Left ventricle myocardium inferior (tissue), 1 donor: Measurements from ENCODE around the gene KCNMA1. TPM values are rescaled to one million over a fixed set of nuclear protein-coding genes. Genes with fewer than 3 reads are reported as not detected.

ENCODE experiments used
- DNase-seq: peaks from one replicate; pipeline ENCODE4 v3.0.0-alpha.2; 2020
- H3K27ac ChIP-seq: fragments of 200-600 bp; replicated peaks from 2 replicates; pipeline ENCODE4 v1.8.0; 2021
- H3K27me3 ChIP-seq: fragments of 200-600 bp; 2 replicates; pipeline ENCODE4 v1.8.0; 2021; ENCODE audit warnings: low read depth
- H3K36me3 ChIP-seq: fragments of 200-600 bp; 2 replicates; pipeline ENCODE4 v1.8.0; 2021
- H3K4me1 ChIP-seq: fragments of 200-600 bp; 2 replicates; pipeline ENCODE4 v1.8.0; 2021
- H3K4me3 ChIP-seq: fragments of 200-600 bp; 2 replicates; pipeline ENCODE4 v1.8.0; 2021; ENCODE audit warnings: mild to moderate bottlenecking, moderate library complexity
- H3K9me3 ChIP-seq: fragments of 200-600 bp; replicated peaks from 2 replicates; pipeline ENCODE4 v1.8.0; 2021
- intact Hi-C: fragments of 100-400 bp; cut with micrococcal nuclease; formaldehyde crosslinking; loops from one replicate; pipeline ENCODE4 v1.11.0; 2022
- total RNA-seq: library from RNA; stranded (reverse); fragmentation: NEBNext Ultra II Directional; extraction: Animal tissue kit (Norgen Biotek cat#: 25700); gene quantifications from one replicate; pipeline ENCODE4 v1.2.1, GENCODE V29; 2021
- TF ChIP-seq, protein P1 (sequence below): fragments of 200-600 bp; IDR thresholded peaks from 2 replicates; pipeline ENCODE4 v1.8.0; 2021; ENCODE audit warnings: antibody characterized with exemption, mild to moderate bottlenecking, borderline replicate concordance
- donor health status: DM: no; HTN: yes; CAD: no; lungs with severe emphysema.

Gene KCNMA1
- total RNA-seq, 1 donor from 2014 or later: 1.8 TPM

DNA sequence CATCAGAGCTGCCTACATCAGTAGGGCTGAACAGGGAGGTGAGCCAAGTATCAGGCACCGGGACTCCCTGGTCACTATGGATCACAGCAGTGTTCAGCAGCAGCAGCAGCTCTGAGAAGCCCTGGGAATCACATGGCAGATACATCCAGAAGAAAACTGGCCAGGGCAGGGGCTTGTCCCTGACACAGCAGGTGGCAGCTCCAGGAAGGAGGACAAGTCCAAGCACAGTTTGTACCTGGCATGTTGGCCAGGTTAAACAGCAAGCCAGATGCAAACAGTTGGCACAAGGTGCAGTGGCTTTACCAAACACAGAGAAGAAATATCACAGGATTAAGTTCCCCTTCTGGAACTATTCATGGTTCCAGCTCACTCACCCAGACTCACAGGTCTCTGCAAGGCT, 139.4 kb downstream of the KCNMA1 start:
- Histone ChIP-seq H3K36me3 (no peaks in the 10 kb centered on the region), H3K4me1 (no peaks in the 10 kb centered on the region), H3K4me3 (no peak overlapping the region), H3K9me3 (no peaks in the 10 kb centered on the region), H3K27ac (no peak overlapping the region), H3K27me3 (peaks cover 43% of the 10 kb centered on the region)
- intact Hi-C loops: no loop called here
- no peak for DNase-seq
- TF ChIP-seq, protein P1, sequence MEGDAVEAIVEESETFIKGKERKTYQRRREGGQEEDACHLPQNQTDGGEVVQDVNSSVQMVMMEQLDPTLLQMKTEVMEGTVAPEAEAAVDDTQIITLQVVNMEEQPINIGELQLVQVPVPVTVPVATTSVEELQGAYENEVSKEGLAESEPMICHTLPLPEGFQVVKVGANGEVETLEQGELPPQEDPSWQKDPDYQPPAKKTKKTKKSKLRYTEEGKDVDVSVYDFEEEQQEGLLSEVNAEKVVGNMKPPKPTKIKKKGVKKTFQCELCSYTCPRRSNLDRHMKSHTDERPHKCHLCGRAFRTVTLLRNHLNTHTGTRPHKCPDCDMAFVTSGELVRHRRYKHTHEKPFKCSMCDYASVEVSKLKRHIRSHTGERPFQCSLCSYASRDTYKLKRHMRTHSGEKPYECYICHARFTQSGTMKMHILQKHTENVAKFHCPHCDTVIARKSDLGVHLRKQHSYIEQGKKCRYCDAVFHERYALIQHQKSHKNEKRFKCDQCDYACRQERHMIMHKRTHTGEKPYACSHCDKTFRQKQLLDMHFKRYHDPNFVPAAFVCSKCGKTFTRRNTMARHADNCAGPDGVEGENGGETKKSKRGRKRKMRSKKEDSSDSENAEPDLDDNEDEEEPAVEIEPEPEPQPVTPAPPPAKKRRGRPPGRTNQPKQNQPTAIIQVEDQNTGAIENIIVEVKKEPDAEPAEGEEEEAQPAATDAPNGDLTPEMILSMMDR: no peak

- DNase-seq: no peak
- Histone ChIP-seq H3K9me3 (no peaks in the 10 kb centered on the region), H3K36me3 (no peaks in the 10 kb centered on the region), H3K27me3 (peaks cover 43% of the 10 kb centered on the region), H3K4me3 (no peak overlapping the region), H3K27ac (no peak overlapping the region), H3K4me1 (no peaks in the 10 kb centered on the region)
- TF ChIP-seq, protein P1: no peak
- intact Hi-C loops: no loop called here
These were observed 139.9 kb downstream of the KCNMA1 start for GRCh38 chr10:77497748-77498147.

GRCh38 chr10:77496941-77497420, 140.6 kb downstream of the KCNMA1 start:
- peaks cover 2% of the 10 kb centered on the region for H3K4me1 ChIP-seq
- DNase-seq: no peak
- peaks cover 39% of the 10 kb centered on the region for H3K27me3 ChIP-seq
- no peaks in the 10 kb centered on the region for H3K36me3 ChIP-seq
- no peak overlapping the region for H3K4me3 ChIP-seq
- no peaks in the 10 kb centered on the region for H3K9me3 ChIP-seq
- no peak overlapping the region for H3K27ac ChIP-seq
- intact Hi-C loops: no loop called here
- TF ChIP-seq, protein P1: no peak

DNA sequence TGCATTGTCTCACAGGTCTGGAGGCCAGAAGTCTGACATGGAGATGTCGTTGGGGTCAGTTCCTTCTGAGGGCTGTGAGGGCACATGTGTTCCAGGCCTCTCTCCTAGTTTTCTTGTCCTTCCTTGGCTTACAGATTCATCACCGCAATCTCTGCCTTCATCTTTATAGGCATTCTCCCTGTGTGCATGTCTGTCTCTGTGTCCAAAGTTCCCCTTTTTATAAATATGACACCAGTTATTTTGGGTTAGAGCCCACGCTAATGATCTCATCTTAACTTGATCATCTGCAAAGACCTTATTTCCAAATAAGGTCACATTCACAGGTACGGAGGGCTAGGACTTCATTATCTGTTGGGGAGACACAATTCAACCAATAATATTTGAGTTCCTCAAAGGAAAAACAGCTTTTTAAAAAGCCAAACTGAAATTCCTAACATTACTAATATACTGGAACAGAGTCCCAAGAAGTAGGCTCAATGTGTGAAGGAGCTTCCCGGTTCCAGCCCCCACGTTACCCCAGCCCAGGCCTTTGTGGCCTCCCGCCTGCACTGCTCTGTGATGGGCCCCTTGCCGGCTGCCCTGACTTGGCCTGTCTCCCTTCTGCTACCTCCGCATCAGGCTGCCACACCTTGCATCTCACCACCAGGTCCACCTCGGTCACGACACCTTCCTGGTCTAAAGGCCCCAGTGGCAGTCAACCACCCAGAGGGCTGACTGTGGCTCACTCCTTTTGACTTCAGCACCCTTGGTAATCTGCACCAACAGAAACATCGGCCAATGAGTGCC, 142.7 kb downstream of the KCNMA1 start:
- Histone ChIP-seq H3K4me1 (peaks cover 4% of the 10 kb centered on the region), H3K4me3 (no peak overlapping the region), H3K27me3 (peaks cover 28% of the 10 kb centered on the region), H3K27ac (no peak overlapping the region), H3K36me3 (no peaks in the 10 kb centered on the region), H3K9me3 (no peaks in the 10 kb centered on the region)
- TF ChIP-seq, protein P1: no peak
- intact Hi-C loops: no loop called here
- no peak for DNase-seq

- H3K27ac ChIP-seq: no peak overlapping the region
- TF ChIP-seq, protein P1: peak; percentile 47
- H3K27me3 ChIP-seq: peaks cover 28% of the 10 kb centered on the region
- no peaks in the 10 kb centered on the region for H3K9me3 ChIP-seq
- no peaks in the 10 kb centered on the region for H3K36me3 ChIP-seq
- peaks cover 4% of the 10 kb centered on the region for H3K4me1 ChIP-seq
- H3K4me3 ChIP-seq: no peak overlapping the region
- no peak for DNase-seq
- intact Hi-C loops: no loop called here
These were observed 143.3 kb downstream of the KCNMA1 start for GRCh38 chr10:77494327-77494726.
